ENCODE data around the gene G0S2. TPM values are rescaled to one million over a fixed set of nuclear protein-coding genes. Genes with fewer than 3 reads are reported as not detected.

G0S2 gene
- total RNA-seq, 4 donors from 2014 or later, result 423 to 6,912 (median 1,538) TPM

DNA sequence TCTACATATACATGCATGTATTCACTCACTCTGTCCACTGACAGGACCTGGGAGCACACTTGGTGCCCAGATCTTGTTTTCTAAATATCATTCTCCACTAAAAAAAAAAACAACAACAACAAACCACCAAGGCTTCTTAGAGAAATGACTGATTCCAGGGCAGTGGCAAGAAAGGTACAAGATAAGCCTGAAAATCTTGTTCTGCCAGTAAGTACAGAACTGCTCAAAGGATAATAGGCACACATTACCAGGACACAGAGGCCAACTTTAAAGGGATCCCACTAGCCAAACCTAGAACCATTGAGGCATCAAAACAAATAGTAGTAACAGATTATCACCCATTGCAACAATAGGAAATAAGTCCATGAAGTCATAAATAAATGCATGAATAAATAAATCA lies 40.1 kb downstream of the G0S2 start:
- DNase-seq (ENCODE audit: low spot score) (no peak), ATAC-seq (ENCODE audit: low FRiP score) (no peak)
- TF ChIP-seq, protein P1, sequence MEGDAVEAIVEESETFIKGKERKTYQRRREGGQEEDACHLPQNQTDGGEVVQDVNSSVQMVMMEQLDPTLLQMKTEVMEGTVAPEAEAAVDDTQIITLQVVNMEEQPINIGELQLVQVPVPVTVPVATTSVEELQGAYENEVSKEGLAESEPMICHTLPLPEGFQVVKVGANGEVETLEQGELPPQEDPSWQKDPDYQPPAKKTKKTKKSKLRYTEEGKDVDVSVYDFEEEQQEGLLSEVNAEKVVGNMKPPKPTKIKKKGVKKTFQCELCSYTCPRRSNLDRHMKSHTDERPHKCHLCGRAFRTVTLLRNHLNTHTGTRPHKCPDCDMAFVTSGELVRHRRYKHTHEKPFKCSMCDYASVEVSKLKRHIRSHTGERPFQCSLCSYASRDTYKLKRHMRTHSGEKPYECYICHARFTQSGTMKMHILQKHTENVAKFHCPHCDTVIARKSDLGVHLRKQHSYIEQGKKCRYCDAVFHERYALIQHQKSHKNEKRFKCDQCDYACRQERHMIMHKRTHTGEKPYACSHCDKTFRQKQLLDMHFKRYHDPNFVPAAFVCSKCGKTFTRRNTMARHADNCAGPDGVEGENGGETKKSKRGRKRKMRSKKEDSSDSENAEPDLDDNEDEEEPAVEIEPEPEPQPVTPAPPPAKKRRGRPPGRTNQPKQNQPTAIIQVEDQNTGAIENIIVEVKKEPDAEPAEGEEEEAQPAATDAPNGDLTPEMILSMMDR (IDR thresholded peaks at IDR 0.05), result no peak

DNA sequence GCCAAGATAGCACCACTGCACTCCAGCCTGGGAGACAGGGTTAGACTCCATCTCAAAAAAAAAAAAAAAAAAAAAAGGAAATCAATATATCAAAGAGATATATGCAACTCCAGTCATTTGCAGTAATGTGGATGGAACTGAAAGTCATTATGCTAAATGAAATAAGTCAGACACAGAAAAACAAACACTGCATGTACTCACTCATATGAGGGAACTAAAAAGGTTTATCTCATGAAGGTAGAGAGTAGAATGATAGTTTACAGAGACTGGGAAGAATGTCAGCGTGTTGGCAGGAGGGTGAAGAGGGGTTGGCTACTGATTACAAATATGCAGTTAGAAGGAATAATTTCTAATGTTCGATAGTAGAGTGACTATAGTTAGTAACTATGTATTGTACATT lies 42.6 kb downstream of the G0S2 start:
- DNase-seq (ENCODE audit: low spot score) (no peak), ATAC-seq (ENCODE audit: low FRiP score) (no peak)
- TF ChIP-seq, protein P1 (IDR thresholded peaks at IDR 0.05), result no peak

DNA sequence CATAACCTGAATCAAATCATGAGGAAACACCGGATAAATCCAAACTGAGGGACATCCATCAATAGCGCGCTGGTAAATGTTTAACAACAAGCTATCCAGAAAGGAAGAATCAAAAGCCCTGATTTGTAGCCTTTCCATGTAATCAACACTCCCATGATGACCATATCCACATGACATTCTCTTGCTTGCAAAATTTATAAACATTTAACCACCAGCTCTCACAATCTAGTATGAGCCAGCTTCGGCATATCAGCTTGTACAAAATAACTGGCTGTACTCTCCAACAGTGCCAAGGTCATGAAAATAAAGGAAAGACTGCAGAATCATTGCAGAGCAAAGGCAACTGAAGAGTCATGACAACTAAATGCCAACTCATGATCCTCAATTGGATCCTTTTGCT lies 45.1 kb downstream of the G0S2 start:
- TF ChIP-seq, protein P1 (IDR thresholded peaks at IDR 0.05), result no peak
- ATAC-seq (ENCODE audit: low FRiP score) (no peak), DNase-seq (ENCODE audit: low spot score) (no peak)

DNA sequence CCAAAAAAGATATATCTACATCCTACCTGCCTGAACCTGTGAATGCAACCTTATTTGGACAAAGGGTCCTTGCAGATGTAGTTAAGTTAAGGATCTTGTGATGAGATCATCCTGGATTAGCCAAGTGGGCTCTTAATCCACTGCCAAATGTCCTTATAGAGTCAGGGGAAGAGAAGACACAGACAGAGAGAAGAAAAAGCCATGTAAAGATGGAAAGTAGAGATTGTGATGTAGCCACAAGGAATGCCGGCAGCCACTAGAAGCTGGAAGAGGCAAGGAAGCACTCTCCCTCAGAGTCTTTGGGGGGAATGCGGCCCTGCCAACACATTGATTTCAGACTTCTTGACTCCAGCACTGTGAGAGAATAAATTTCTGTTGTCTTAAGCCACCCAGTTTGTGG lies 45.6 kb downstream of the G0S2 start:
- ATAC-seq (ENCODE audit: low FRiP score) (no peak), DNase-seq (ENCODE audit: low spot score) (no peak)
- TF ChIP-seq, protein P1 (IDR thresholded peaks at IDR 0.05), result no peak

DNA sequence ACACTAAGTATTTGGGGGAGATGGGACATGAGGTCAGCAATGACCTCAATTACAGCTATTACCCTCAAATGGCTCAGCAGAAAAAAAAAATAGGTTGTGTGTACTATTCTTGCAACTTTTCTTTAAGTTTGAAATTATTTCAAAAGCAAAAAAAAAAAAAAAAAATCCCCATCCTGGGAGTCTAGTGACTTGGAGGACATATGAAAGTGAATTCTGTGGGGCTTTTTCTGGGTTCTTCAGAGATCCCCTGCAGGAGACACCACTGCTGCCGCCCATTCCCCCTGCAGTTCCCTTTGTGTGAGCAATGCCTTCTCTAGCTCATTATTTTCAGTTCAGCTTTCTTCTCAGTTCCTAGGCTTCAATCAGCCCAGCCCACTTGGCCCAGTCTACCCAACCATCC lies 46.1 kb downstream of the G0S2 start:
- TF ChIP-seq, protein P1 (IDR thresholded peaks at IDR 0.05), result no peak
- DNase-seq (ENCODE audit: low spot score), result no peak
- no peak for ATAC-seq (ENCODE audit: low FRiP score)

DNA sequence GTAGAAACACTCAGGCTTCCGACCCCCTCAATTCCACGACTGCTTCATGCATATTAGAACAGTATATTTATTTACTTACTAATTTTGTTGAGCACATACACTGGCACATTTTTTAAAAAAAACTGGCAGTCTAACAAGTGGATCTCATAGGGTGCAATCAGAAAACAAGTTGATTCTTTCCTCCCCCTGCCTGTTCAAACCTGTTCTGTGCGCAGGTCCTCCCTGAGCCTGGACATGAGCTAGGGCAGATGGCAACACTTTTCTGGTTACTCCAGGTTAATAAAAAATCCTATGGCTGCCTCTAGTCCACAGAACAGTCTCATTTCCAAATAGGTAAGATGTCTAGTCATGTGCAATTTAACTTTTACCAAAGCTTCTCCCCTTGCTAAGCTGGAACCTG lies 48.1 kb downstream of the G0S2 start:
- DNase-seq (ENCODE audit: low spot score) (no peak), ATAC-seq (ENCODE audit: low FRiP score) (no peak)
- TF ChIP-seq, protein P1 (IDR thresholded peaks at IDR 0.05), result no peak

DNA sequence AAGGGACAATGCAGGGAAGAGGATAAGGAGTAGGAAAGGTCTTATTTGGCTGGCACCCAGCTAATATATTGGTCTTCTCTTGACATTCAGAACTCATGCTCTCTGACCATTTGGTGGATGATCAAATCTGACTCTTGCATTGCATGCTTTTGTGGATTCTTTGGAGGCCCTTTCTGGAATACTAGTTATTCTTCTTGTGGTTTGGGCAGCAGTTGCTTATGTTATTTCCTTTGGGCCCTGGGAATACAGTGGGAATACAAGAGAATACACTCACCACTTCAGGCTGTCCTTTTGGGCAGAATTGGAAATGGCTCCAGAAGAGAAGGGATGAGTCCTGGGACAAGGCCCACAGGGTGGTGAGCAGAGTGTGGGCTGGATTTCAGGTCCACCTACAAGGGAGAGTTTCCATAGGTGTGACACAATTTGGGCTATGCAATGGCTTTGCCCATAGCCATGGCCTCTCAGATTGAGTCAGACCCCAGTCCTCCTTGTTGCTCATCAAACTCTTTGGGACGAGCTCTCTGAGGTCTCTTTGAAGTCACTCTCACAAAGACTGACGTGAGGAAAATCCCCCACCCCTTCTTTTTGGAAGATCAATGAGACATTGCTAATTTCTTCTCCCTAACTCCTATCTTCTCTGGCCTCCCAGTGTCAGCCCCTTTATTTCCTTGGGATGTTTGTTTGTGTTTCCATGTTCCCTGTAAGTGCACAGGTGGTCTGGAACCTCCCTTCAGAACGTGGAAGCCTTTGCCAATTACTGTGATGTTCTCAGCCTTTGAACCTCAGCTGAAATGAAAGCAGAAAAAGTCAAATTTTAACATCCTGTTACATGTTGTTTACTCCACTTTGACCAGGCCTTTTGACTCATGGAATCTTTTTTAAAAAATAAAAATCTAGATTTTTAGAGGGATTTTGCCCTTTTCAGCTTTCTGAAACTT lies 48.8 kb downstream of the G0S2 start:
- DNase-seq (ENCODE audit: low spot score) (no peak), ATAC-seq (ENCODE audit: low FRiP score) (no peak)
- TF ChIP-seq, protein P1 (IDR thresholded peaks at IDR 0.05), result no peak

Measured in omental fat pad (tissue), 4 donors.